Measurements from ENCODE around the gene HCN2. TPM values are rescaled to one million over a fixed set of nuclear protein-coding genes. Genes with fewer than 3 reads are reported as not detected.

HCN2 gene
- total RNA-seq, 5 donors from 2014 or later (not counting 1 experiment from before 2014, with no cell fraction given) = 0.93 to 4.4 (median 3.6) TPM

DNA sequence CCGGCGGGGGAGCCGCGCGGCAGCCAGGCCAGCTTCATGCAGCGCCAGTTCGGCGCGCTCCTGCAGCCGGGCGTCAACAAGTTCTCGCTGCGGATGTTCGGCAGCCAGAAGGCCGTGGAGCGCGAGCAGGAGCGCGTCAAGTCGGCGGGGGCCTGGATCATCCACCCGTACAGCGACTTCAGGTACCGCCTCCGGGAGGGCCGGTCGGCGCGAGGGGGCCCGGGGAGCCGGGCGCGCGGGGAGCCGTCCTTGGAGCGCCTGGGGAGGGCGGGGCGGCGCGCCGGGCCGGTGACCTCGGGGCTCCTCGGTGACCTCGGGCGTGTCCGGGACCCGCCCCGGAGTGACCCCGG, 690 bp downstream of the HCN2 start:
- POLR2A ChIA-PET = no interaction called here
- Histone ChIP-seq H3K4me1 (ENCODE audit: control insufficient read depth in 1 of 2, extremely low read depth in 1 of 2, insufficient read depth in 2 of 2, low read length in 2 of 2) (peaks cover 0 to 28% of the 10 kb centered on the region in 2 experiments), H3K27me3 (replicated peaks in 1 of 2; ENCODE audit: control insufficient read depth in 2 of 2, extremely low read depth in 1 of 2, insufficient read depth in 2 of 2, low read length in 1 of 2) (peaks cover 0 to 68% of the 10 kb centered on the region in 2 experiments), H3K27ac (ENCODE audit: low read length) (no peak overlapping the region), H3K36me3 (ENCODE audit: control insufficient read depth in 2 of 2, extremely low read depth in 1 of 2, insufficient read depth in 1 of 2, low read length in 1 of 2) (no peaks in the 10 kb centered on the region), H3K9me3 (no peaks in the 10 kb centered on the region), H3K4me3 (ENCODE audit: control insufficient read depth in 1 of 2, extremely low read depth in 1 of 2, low read length in 1 of 2) (peak overlapping the region in 1 of 2 donors; percentile 35)
- H3K27ac Mint-ChIP-seq = no peak overlapping the region
- CTCF ChIA-PET = no interaction called here
- ATAC-seq (replicated peaks in 1 of 4) (peak; percentile 53 to 60 (median 57)), DNase-seq (peak in 23 of 35 experiments; percentile 13 to 55 (median 36))
- WGBS (ENCODE audit: insufficient coverage) = under 1% methylated on average over 42 of the region's 50 CpGs
- H3K9me3 Mint-ChIP-seq = no peaks in the 10 kb centered on the region
- no peaks in the 10 kb centered on the region for H3K36me3 Mint-ChIP-seq
- H3K4me1 Mint-ChIP-seq = peaks cover 0 to 15% (median 10%) of the 10 kb centered on the region in 3 donors
- H3K4me3 Mint-ChIP-seq = peak overlapping the region in 2 of 3 donors; percentile 21 to 53
- peaks cover 4 to 20% of the 10 kb centered on the region in 2 donors for H3K27me3 Mint-ChIP-seq

DNA sequence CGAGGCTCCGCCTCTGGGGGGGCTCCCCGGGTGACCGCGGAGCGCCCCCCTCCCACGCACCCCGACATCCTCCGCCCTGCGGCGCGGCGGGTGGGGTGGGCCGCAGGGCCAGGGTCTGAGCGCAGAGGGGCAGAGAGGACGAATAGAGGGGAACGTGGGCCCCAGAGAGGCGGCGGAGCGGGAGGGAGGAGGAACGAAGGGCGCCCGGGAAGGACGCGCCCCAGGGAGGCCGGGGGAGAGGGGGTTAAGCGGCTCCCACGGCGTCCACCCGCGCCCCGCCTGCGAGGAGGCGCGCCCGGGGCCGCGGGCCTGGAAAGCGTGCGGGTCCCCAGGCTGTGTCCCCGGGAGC, 1.0 kb downstream of the HCN2 start:
- Mint-ChIP-seq H3K36me3 (no peaks in the 10 kb centered on the region), H3K4me1 (peaks cover 0 to 15% (median 10%) of the 10 kb centered on the region in 3 donors), H3K9me3 (no peaks in the 10 kb centered on the region), H3K4me3 (peak overlapping the region in 1 of 3 donors; percentile 53), H3K27ac (no peak overlapping the region), H3K27me3 (peaks cover 4 to 20% of the 10 kb centered on the region in 2 donors)
- 12% methylated on average over 27 of the region's 41 CpGs for WGBS (ENCODE audit: insufficient coverage)
- ATAC-seq (replicated peaks in 1 of 4) = no peak
- Histone ChIP-seq H3K4me3 (ENCODE audit: control insufficient read depth in 1 of 2, extremely low read depth in 1 of 2, low read length in 1 of 2) (peak overlapping the region in 1 of 2 donors; percentile 35), H3K27me3 (replicated peaks in 1 of 2; ENCODE audit: control insufficient read depth in 2 of 2, extremely low read depth in 1 of 2, insufficient read depth in 2 of 2, low read length in 1 of 2) (peaks cover 0 to 67% of the 10 kb centered on the region in 2 experiments), H3K4me1 (ENCODE audit: control insufficient read depth in 1 of 2, extremely low read depth in 1 of 2, insufficient read depth in 2 of 2, low read length in 2 of 2) (peaks cover 0 to 28% of the 10 kb centered on the region in 2 experiments), H3K9me3 (no peaks in the 10 kb centered on the region), H3K27ac (ENCODE audit: low read length) (no peak overlapping the region), H3K36me3 (ENCODE audit: control insufficient read depth in 2 of 2, extremely low read depth in 1 of 2, insufficient read depth in 1 of 2, low read length in 1 of 2) (no peaks in the 10 kb centered on the region)
- DNase-seq = no peak
- POLR2A ChIA-PET = no interaction called here
- CTCF ChIA-PET = no interaction called here

DNA sequence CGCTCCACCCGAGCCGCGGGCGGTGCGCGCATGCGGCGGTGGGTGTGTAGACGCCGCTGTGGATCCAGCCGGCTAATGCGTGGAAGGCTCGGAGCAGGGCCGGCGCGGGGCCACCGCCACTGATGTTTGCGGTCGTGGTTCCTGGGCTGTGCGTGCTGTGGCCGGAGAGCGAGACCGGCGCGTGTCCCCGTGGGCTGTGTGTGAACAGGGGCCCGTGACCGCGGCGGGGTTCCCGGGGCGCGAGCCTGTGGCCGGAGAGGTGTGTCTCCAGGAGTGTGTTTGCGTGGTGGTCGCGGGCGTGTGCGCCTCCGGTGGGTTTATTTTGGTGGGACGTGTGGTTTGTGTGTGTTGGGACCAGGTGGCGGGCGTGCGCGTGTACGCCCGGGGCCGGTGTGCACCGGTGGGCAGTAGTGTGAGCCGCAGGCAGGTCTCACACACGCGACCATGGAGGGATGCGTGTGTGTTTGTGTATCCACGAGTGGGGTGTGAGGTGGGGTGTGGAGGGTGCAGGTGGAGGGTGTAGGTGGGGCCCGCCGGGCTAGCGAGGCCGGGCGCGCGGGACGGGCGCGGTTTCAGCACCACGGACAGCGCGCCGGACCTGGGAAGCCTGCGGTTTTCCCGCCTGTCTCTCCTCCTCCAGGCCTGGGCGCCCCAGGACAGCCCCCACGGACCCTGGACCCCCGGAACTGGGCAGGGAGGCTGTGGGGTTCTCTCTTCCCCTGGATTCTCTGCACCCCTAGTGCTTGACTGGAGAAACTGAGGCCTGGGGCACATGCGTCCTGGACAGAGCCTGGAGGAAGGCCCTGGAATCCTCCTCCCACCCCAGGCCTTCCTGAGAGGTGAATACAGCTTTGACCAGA, 1.6 kb downstream of the HCN2 start:
- 39% methylated on average over 71 of the region's 75 CpGs for WGBS (ENCODE audit: insufficient coverage)
- Histone ChIP-seq H3K36me3 (ENCODE audit: control insufficient read depth in 2 of 2, extremely low read depth in 1 of 2, insufficient read depth in 1 of 2, low read length in 1 of 2) (no peaks in the 10 kb centered on the region), H3K27ac (ENCODE audit: low read length) (no peak overlapping the region), H3K4me3 (ENCODE audit: control insufficient read depth in 1 of 2, extremely low read depth in 1 of 2, low read length in 1 of 2) (no peak overlapping the region), H3K4me1 (ENCODE audit: control insufficient read depth in 1 of 2, extremely low read depth in 1 of 2, insufficient read depth in 2 of 2, low read length in 2 of 2) (peaks cover 0 to 28% of the 10 kb centered on the region in 2 experiments), H3K27me3 (replicated peaks in 1 of 2; ENCODE audit: control insufficient read depth in 2 of 2, extremely low read depth in 1 of 2, insufficient read depth in 2 of 2, low read length in 1 of 2) (peaks cover 0 to 62% of the 10 kb centered on the region in 2 experiments), H3K9me3 (no peaks in the 10 kb centered on the region)
- Mint-ChIP-seq H3K9me3 (no peaks in the 10 kb centered on the region), H3K4me1 (peaks cover 0 to 15% (median 10%) of the 10 kb centered on the region in 3 donors), H3K27me3 (peaks cover 4 to 20% of the 10 kb centered on the region in 2 donors), H3K36me3 (no peaks in the 10 kb centered on the region), H3K4me3 (peak overlapping the region in 2 of 3 donors; percentile 37 to 49), H3K27ac (no peak overlapping the region)
- ATAC-seq (replicated peaks in 1 of 4) (no peak), DNase-seq (no peak)
- CTCF ChIA-PET = no interaction called here
- POLR2A ChIA-PET = no interaction called here

- POLR2A ChIA-PET = interaction anchor here in 1 of 2 donors (0.5 kb wide), 1 partner anchor 1727 kb away, joined by 5 read pairs; no protein-coding TSS in a partner anchor
- Histone ChIP-seq H3K4me1 (ENCODE audit: control insufficient read depth in 1 of 2, extremely low read depth in 1 of 2, insufficient read depth in 2 of 2, low read length in 2 of 2) (peaks cover 0 to 28% of the 10 kb centered on the region in 2 experiments), H3K36me3 (ENCODE audit: control insufficient read depth in 2 of 2, extremely low read depth in 1 of 2, insufficient read depth in 1 of 2, low read length in 1 of 2) (no peaks in the 10 kb centered on the region), H3K27me3 (replicated peaks in 1 of 2; ENCODE audit: control insufficient read depth in 2 of 2, extremely low read depth in 1 of 2, insufficient read depth in 2 of 2, low read length in 1 of 2) (peaks cover 0 to 61% of the 10 kb centered on the region in 2 experiments), H3K9me3 (no peaks in the 10 kb centered on the region), H3K4me3 (ENCODE audit: control insufficient read depth in 1 of 2, extremely low read depth in 1 of 2, low read length in 1 of 2) (no peak overlapping the region), H3K27ac (ENCODE audit: low read length) (no peak overlapping the region)
- 76% methylated on average over 7 of the region's 19 CpGs for WGBS (ENCODE audit: insufficient coverage)
- H3K27me3 Mint-ChIP-seq = peaks cover 4 to 20% of the 10 kb centered on the region in 2 donors
- no peaks in the 10 kb centered on the region for H3K36me3 Mint-ChIP-seq
- H3K27ac Mint-ChIP-seq = no peak overlapping the region
- peaks cover 0 to 15% (median 10%) of the 10 kb centered on the region in 3 donors for H3K4me1 Mint-ChIP-seq
- H3K4me3 Mint-ChIP-seq = no peak overlapping the region
- ATAC-seq (replicated peaks in 1 of 4) (no peak), DNase-seq (no peak)
- H3K9me3 Mint-ChIP-seq = no peaks in the 10 kb centered on the region
- CTCF ChIA-PET = no interaction called here
These were observed 2.4 kb downstream of the HCN2 start for GRCh38 chr19:592101-592500.

GRCh38 chr19:593055-593454, 3.4 kb downstream of the HCN2 start:
- Mint-ChIP-seq H3K36me3 (no peaks in the 10 kb centered on the region), H3K27me3 (peaks cover 2 to 19% of the 10 kb centered on the region in 2 donors), H3K4me1 (peaks cover 0 to 13% (median 9%) of the 10 kb centered on the region in 3 donors), H3K4me3 (no peak overlapping the region), H3K9me3 (no peaks in the 10 kb centered on the region), H3K27ac (no peak overlapping the region)
- no peaks in the 10 kb centered on the region for H3K36me3 ChIP-seq (ENCODE audit: control insufficient read depth in 2 of 2, extremely low read depth in 1 of 2, insufficient read depth in 1 of 2, low read length in 1 of 2)
- no peak overlapping the region for H3K27ac ChIP-seq (ENCODE audit: low read length)
- H3K4me1 ChIP-seq (ENCODE audit: control insufficient read depth in 1 of 2, extremely low read depth in 1 of 2, insufficient read depth in 2 of 2, low read length in 2 of 2) = peaks cover 0 to 24% of the 10 kb centered on the region in 2 experiments
- ATAC-seq (replicated peaks in 1 of 4) (no peak), DNase-seq (no peak)
- no peaks in the 10 kb centered on the region for H3K9me3 ChIP-seq
- 92% methylated on average over 15 of the region's 18 CpGs for WGBS (ENCODE audit: insufficient coverage)
- CTCF ChIA-PET = no interaction called here
- no peak overlapping the region for H3K4me3 ChIP-seq (ENCODE audit: control insufficient read depth in 1 of 2, extremely low read depth in 1 of 2, low read length in 1 of 2)
- peaks cover 0 to 51% of the 10 kb centered on the region in 2 experiments for H3K27me3 ChIP-seq (replicated peaks in 1 of 2; ENCODE audit: control insufficient read depth in 2 of 2, extremely low read depth in 1 of 2, insufficient read depth in 2 of 2, low read length in 1 of 2)
- POLR2A ChIA-PET = no interaction called here

DNA sequence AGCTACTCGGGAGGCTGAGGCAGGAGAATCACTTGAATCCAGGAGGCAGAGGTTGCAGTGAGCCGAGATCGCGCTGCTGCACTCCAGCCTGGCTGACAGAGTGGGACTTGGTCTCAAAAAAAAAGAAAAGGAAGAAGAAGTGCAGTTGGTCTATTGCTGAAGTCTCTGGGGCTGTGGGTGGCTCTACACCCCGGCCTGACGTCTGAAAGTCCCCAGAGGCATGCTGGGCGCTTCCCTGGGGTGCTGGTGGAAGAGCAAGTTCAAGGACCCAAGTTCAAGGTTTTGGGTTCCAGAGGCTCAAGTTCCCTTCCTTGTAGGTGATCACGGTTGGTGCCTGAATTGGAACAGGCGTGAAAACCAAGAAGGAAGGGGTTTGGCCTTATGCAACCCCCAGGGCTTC, 3.8 kb downstream of the HCN2 start:
- DNase-seq (no peak), ATAC-seq (replicated peaks in 1 of 4) (no peak)
- H3K9me3 Mint-ChIP-seq = no peaks in the 10 kb centered on the region
- no peak overlapping the region for H3K4me3 Mint-ChIP-seq
- no peak overlapping the region for H3K27ac Mint-ChIP-seq
- Histone ChIP-seq H3K27ac (ENCODE audit: low read length) (no peak overlapping the region), H3K4me3 (ENCODE audit: control insufficient read depth in 1 of 2, extremely low read depth in 1 of 2, low read length in 1 of 2) (no peak overlapping the region), H3K9me3 (no peaks in the 10 kb centered on the region), H3K4me1 (ENCODE audit: control insufficient read depth in 1 of 2, extremely low read depth in 1 of 2, insufficient read depth in 2 of 2, low read length in 2 of 2) (peaks cover 0 to 20% of the 10 kb centered on the region in 2 experiments), H3K36me3 (ENCODE audit: control insufficient read depth in 2 of 2, extremely low read depth in 1 of 2, insufficient read depth in 1 of 2, low read length in 1 of 2) (no peaks in the 10 kb centered on the region), H3K27me3 (replicated peaks in 1 of 2; ENCODE audit: control insufficient read depth in 2 of 2, extremely low read depth in 1 of 2, insufficient read depth in 2 of 2, low read length in 1 of 2) (peaks cover 0 to 46% of the 10 kb centered on the region in 2 experiments)
- no peaks in the 10 kb centered on the region for H3K36me3 Mint-ChIP-seq
- ChIA-PET CTCF (no interaction called here), POLR2A (no interaction called here)
- peaks cover 0 to 17% of the 10 kb centered on the region in 2 donors for H3K27me3 Mint-ChIP-seq
- WGBS (ENCODE audit: insufficient coverage) = 63% methylated on average over 7 of the region's 9 CpGs
- peaks cover 0 to 11% (median 7%) of the 10 kb centered on the region in 3 donors for H3K4me1 Mint-ChIP-seq
